ENCODE measurements around the gene CSKMT.
"Not testable (repeated sequence)": the region's sequence is repeated elsewhere in the genome, so short reads cannot be mapped to it uniquely, and the experiment has no call there.

Gene CSKMT

DNA sequence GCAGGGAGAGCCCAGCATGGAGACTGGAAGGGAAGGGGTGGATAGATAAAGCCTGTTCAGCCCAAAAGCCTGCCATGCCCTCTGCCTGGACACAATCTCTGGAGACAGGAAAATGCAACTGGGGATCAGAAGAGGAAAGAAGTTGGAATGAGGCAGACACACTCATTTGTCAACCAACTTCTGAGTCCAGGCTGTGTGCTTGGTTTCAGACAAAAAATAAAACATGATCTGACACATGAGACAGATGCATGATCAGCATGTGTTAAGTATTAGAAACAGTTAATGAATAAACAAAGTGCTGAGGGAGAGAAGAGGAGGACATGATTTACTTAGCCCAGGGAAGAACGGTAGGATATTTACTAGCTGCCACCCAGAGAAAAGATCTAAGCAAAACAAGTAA lies 23.4 kb downstream of the CSKMT start:
- DNase-seq (ENCODE audit: low read depth in 3 of 3): no peak

DNA sequence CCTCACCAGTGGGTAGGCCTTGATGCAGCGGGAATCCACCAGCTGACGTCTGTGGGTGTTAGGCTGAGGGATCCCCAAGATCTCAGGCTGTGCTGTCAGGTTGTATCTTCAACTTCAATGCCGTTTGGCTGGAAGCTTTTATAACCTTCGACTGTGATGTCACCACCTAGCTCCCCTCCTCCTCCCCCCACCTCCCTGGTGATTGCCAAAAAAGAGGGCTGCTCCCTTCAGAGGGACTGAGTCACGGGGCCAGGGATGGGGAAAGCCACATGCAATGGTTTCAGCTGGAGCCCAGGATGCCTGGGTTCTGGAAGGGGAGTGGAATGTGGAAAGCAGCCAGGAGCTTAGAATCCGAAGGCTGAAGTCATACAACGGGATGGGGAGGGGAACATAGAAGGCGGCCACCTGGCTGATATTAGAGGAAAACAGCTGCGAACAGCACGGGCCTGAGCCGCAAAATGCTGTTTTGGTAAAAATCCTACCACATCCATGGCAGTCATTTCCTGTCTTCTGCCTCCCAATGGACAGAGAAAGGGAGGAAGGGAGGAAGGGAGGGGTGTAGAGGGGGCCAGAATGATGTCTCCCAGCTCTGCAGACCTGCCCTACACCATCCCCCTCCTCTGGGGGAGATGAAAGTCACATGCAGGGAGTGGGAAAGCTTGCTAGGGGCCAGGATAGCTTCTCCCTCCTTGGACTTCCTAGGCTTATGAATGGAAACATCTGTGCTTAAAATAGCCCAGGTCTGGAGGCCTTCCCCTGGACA lies 24.5 kb downstream of the CSKMT start, which contains the start of gene LRRN4CL:
Gene LRRN4CL (minus strand): TSS at position 110 of the 763 bp plus-strand sequence. CDS start 1,022 bp downstream, outside the sequence.
- DNase-seq (ENCODE audit: low read depth in 3 of 3): no peak

DNA sequence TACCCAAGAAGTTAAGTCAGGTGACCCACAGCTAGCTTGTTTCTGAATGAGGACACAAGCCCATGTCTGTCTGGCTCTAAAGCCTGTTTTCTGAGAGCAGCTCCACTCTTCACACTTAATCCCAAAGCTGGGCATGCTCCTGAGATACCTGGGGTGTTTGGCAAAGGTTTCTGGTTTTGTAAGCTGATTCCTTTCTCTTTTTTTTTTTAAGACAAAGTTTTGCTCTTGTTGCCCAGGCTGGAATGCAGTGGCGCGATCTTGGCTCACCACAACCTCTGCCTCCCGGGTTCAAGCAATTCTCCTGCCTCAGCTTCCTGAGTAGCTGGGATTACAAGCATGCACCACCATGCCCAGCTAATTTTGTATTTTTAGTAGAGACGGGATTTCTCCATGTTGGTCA lies 28.5 kb downstream of the CSKMT start:
- DNase-seq (ENCODE audit: low read depth in 3 of 3): not testable (repeated sequence)

DNA sequence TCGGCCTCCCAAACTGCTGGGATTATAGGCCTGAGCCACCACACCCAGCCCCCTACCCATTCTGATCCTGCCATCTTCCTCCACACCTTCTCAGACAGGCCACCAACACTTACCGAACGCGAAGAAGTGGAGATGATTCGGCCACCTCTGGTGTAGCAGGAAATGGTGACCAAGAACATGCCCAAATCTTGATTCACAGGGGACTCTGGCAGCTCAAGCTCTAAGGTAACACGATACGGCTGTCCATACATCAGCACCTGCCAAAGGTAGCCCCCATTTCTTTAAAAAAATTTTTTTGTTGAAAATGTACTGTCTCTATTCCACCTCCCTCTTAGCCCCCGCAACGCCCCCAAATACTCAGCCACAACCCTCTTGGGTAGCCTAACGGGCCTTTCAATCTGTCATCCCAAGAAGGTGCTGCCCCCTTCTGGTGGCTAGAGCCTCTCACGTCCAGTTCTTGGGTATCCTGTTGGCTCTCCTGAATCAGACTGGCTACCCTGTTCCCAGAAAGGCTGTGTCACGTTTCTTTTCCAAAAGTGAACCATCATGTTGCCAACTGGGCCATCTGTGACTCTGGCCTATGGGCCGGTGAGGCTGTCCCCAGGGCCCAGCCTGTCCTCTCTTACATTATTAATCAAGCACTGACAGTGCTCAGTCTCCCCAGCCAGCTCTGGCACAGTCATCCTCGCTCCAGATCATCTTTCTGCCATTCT lies 29.5 kb downstream of the CSKMT start:
- peak; percentile 54 to 71 (median 58) for DNase-seq (ENCODE audit: low read depth in 3 of 3)

DNA sequence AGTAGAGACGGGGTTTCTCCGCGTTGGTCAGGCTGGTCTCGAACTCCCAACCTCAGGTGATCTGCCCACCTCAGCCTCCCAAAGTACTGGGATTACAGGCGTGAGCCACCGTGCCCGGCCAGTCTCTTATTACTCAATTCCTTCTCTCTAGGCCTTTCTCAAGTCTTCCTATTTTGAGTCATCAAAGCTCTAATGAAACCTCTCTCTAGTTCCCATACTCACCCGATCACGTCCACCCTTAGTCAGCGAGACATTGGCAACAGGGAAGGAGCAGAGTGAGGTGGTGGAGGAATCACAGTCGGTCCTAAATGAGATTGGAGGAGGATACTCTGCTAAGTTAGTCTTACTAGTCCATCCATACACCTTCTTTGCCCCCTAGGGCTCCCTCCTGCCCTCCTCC lies 37.1 kb downstream of the CSKMT start:
- no peak for DNase-seq (ENCODE audit: low read depth in 3 of 3)

DNA sequence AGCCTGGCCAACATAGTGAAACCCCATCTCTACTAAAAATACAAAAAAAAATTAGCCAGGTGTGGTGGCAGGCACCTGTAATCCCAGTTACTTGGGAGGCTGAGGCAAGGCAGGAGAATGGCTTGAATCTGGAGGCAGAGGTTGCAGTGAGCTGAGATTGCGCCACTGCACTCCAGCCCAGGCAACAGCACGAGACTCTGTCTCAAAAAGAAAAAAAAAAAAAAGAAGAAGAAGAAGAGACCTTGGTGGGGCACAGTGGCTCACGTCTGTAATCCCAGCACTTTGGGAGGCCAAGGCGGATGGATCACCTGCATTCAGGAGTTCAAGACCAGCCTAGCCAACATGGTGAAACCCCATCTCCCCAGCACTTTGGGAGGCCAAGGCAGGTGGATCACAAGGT lies 38.8 kb downstream of the CSKMT start:
- not testable (repeated sequence) for DNase-seq (ENCODE audit: low read depth in 3 of 3)

DNA sequence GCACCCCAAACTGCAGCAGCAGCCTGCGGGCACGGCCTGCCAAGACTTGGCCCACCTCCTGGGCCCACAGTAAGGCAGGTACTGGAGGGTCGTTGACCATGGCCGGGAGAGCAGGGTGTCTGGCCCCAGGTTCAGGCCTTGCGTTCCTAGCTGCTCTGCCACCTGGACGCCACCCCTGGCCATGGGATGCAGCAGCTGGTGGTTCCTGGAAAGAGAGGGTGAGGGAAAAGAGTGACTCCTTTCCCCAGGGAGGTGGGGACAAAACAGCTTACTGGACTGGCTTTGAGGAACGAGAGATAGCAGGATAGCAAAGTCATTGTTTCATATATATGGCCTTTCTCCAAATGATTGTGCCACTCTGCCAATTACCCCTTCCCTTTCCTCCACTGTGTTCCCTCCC lies 40.3 kb downstream of the CSKMT start:
- DNase-seq (ENCODE audit: low read depth in 3 of 3): no peak

DNA sequence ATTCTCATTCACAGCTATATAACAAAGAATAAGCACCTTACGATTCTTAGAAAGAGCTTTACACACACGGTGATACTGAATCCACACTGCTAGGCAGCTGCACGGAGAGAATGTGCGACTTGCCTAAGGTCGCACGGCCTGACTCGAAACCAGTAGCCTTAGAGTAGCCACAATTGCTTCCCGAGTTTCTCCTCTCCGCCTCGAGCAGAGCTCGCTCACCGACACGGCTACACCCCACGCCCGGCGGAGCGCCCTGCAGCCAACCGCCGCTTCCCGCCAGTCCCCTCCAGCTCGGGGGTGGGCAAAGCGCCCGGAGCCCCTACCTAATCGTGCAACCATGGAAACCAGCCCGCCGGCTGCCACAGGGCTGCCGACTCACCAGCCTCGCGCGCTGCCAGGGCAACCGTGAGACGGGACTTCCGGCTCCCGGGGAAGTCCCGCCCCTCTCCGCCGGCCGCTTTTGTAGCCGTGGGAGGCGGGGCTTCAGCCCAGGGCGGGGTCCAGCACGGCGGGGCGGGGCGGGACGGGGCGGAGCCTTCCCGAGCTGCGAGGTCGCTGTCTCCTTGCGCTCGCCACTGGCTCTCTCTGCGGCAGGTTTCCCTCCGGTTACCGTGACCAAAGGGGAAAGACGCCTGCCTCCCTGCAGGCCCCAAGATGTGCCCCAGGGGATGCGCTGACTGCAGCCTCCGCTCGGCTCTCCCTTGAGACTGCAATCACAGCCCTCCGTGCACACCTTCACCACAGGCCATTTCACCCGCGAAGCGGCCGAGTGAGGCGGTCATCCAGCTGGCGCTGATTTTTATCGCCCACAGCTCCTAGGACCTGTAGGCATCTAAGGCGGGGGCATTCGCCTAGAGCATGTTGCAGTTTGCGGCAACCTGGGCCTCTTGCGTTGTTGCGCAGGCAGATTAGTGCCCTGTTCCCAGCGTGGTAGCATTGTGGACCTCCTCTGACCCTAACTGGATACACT lies 41.1 kb downstream of the CSKMT start:
- DNase-seq (ENCODE audit: low read depth in 3 of 3): peak; percentile 90 to 92 (median 90)

DNA sequence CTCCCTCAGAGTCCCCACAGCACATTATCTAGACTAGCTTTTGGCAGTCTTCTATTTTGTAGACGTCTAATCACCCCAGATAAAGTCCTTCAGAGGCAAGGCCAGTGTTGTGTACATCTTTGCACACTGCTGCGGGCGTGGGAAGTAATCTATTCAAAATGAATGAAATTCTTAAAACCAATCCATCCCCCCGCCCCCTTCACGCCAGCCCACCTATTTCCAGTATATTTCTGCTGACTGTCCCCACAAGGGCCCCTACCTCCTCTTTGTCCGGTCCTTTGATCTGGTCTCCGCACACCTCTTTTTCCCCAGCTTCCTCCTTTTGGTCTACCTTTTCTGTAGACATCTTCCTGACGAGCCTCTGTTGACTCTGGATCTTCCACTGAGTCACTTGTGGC lies 41.7 kb downstream of the CSKMT start:
- no peak for DNase-seq (ENCODE audit: low read depth in 3 of 3)

DNA sequence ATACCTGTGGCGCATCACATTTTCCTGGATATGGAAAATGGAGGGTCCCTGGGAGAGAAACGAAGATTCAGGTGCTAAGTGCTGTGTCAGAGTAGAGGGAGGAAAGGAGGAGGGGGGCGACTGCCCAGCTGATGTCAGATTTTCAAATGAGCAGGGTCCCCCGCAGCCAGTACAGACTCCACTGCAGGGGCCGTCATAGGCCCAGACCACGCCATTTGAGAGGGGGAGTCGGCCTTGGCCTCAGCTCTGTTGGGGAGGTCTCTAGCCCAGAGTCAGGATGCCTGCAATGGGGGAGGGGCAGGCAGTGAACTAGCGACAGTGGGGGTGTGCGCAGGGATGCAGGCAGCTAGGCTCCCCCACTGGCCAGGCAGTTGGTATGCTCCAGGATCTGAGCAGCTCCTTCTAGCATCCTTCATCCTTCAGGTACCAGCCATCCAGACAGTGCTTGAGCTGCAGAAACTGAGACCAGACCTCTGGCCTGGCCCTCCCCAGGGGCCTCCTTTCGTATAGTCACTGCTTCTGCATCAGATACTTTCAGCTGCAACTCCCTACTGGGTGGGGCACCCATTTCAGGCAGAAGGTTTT lies 42.3 kb downstream of the CSKMT start, which contains the start of the genes BSCL2 and GNG3:
Gene BSCL2 (minus strand): TSS at position 148 of the 585 bp plus-strand sequence. CDS start 229 bp downstream, outside the sequence.
Gene GNG3 (plus strand): TSS at position 400 of the 585 bp plus-strand sequence. CDS start 620 bp downstream, outside the sequence.
- DNase-seq (ENCODE audit: low read depth in 3 of 3): no peak

DNA sequence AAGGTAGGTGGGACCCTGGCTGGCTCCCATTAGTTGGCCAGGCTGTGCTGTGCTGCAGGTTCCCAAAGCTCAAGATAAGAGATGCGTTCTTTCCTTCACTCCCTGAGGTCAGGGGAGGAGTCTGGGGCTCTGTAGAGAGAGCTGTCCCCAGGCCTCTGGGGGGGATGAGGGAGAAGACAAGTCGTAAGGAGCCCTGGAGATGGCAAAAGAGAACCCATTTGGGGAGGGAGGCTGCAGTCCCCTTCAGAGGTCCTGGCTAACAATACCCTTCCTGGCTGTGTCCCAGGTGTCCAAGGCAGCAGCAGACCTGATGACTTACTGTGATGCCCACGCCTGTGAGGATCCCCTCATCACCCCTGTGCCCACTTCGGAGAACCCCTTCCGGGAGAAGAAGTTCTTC lies 43.3 kb downstream of the CSKMT start:
- no peak for DNase-seq (ENCODE audit: low read depth in 3 of 3)

DNA sequence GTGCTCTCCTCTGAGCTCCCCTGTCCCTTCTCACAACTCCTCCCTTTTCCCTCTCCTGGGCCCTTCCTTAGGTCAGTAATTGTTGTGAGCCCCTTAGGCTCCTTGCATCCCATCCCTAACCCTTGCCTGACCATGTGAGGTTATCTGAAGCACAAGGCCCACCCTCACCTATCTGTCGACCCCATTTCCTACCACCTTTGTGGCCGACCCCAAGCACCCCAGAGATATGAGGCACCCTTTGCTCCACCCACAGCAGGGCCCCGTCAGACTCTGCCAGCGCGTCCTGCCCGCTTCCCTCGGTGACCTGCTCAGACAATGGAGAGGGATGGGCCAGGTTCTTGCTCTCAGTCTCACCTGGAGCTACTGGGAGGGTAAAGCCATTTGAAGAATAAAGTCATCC lies 43.7 kb downstream of the CSKMT start:
- DNase-seq (ENCODE audit: low read depth in 3 of 3): peak in 1 of 3 experiments; percentile 17

DNA sequence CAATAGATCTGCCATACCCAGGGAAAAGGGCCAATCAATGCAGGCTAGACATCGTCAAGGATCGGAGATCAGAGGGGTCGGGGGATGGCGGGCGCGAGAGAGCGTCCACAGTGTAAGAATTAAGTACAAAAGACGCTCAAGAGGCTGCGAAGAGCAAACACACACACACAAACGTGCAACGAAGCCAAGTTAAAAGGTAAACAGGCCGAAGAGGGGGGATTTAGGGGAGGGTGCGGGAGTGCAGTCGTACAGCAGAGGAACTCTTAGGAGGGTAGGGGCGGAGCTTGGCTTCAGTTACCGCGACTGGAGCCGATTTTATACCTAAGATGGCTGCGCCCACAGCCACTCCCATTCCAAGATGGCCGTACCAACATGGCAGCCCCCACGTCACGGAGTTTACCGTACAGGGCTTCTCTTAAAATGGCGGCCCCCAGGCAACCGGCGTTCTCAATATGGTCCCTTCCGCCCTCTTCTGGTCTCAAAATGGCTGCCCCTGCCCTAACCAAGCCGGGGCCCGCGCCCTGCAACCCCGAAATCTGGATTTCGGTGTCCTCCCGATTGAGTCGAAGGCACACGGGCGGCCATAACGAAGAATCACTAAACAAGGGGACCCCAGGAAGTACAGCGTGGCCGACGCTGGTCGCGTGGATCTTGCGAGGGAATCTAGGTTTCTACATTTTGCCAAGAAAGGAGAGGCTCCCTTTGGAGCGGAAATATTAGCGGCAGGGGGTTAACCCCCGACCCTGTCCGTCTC lies 44.3 kb downstream of the CSKMT start:
- peak; percentile 85 to 95 (median 93) for DNase-seq (ENCODE audit: low read depth in 3 of 3)

DNA sequence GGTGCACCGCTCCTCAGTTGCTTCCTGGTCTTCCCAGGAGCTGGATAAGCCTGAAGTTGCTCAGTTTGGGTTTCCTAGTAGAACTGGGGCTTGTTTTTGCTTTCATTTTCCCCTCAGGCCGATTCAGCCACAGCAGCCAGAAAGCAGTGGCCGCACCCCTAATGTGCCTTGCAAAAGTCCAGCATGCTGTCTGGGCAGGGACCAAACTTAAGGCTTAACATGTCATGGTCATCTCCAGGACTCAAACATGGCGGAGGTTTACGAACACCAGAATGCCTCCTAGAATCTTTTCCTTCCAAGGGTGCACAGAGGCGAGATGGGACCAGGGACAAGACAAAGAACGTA lies 44.9 kb downstream of the CSKMT start:
- DNase-seq (ENCODE audit: low read depth in 3 of 3): no peak

DNA sequence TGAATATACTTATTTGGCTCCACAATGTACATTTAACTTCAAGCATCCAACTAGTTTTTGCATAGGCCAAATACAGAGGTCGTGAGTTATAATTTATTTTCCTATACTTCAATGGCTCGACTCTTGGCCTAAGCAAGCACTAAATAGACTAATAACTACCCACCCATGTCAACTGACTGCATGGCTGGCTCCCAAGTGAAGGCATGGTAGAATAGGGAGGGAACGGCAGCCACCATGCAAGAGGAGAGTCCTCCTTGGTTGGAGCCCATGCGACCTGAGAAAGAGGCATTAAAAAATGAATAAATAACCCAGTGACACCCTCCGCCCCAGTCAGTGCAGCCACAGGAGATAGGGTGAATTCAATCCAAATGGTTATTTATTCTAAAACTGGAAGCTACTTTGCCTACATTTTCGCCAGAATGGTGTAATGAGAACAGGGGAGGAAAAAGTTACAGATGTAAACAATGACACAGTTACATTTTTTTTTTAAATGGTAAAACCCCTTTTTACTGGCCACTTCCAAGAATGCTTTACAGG lies 47.2 kb downstream of the CSKMT start:
- no peak for DNase-seq (ENCODE audit: low read depth in 3 of 3)

DNA sequence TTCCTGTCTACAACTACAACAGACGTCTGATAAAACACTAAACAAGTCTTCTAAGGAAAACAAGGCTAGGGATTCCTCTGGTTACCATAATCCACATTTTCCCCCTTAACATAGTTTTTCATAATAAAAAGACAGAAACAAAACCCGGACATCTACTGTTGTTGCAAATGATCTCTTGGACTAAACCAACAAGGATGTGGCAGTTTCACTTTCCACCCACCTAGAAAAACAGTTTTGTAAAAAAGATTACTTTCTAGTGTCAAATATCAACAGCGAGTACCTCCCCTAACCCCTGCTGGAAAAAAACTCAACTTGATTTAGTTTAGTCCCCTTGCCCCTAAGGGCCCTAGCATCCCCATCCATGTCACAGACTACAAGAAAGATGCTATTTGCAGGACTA lies 47.7 kb downstream of the CSKMT start:
- no peak for DNase-seq (ENCODE audit: low read depth in 3 of 3)

DNA sequence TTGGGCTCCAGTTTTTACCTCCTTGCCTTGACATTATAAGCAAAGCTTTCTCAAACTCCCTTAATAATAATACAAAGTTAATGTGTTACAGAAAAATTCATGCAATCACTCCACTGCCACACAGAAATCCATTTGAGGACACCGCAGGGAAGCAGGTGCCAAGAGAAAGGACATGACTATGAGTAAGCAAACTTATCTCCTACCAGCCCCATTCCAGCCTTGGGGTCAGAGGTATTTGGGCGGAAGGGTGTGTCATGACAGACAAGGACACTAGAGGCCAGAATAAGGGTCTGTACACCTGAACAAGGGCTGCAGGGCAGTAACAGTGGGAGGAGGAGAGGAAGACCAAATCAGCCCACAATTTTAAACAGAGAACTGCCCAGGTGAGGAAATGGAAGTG lies 48.2 kb downstream of the CSKMT start:
- DNase-seq (ENCODE audit: low read depth in 3 of 3): no peak

DNA sequence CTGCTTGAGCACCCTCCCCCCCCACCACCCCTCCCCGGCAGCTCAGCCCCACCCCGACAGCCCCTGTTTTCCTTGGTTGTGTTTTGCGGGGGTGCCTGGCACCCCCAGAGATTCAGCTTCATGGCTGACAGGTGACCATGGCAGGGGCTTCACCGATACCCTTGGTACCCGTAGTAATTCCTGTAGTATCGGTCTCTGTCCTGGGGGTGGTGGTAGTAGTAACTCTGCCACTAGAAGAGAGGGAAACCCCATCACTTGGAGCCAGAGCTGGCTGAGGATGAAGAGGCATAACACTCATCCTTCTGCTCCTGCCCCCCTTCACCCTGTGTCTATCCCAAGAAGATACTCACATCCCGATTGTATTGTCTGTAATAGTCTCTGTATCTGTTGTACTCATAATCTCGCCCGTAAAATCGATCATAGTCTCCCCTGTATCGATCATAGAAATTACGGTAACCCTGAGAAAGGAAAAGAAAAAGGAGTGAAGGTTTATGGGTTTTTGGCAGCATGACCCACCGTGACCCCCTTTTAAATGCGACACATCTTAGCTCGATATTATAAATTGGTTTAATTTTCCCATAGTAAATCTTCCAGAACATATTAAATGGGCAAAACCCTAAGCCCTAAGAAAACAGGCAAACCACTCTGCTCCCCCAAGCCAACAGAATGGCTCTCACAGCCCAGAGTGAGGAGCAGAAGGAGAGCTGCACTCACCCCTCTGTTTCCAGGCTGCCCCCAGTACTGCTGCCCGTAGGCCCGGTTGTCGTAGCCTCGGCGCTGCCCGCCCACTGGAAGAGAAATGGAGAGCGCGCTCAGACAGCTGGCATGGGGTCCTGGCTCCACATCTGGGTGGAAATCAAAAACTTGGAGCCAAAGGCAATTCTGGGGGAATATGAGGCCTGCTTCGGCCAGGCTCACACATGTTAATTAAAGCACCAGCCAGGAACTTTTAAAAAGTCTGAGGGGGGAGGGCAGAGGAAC lies 50.3 kb downstream of the CSKMT start:
- no peak for DNase-seq (ENCODE audit: low read depth in 3 of 3)

DNA sequence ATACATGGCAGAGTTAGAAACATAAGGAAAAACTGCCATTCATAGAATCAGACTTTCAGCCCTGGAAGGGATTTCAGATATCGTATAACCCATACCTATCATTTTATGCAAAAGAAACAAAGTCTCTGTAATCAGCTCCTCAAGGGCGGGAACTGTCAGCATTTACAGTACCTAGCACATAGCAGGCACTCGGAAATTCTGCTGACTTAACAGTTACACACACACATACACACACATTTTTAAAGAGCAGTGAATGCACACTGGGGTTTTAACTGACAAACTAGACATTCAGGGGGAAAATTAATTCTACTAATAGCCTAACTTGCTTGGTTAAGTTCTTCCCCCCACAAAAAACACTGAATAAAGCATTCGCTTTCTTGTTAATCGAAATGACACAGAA lies 51.1 kb downstream of the CSKMT start:
- DNase-seq (ENCODE audit: low read depth in 3 of 3): no peak

Measured in stimulated activated CD4-positive, alpha-beta T cell treated with anti-CD3 and anti-CD28 coated beads, TNF-alpha, amount 100 ng/mL, for 4 hours (primary cell).